Measurements from ENCODE around the gene CTBP2.

DNA sequence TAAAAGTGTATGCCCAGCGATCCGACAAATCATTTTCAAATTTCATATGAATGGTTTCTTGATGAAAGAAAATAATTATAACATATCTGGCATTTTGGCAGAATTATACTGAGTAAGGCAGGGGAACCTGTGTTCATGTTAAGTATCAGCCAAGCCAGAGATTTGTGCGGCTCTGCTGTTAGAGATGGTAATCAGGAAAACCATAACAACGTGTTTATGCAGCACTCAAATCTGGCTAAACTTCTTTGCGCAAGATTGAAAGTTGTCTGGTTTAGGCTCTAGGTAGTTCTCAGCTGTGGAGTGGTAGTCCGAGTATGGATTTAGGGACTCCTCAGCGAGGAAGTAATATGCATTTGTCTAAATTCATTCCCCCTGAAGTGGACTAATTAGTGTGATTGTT is 8.9 kb upstream of the CTBP2 start:
- TF ChIP-seq NFIC (IDR thresholded peaks at IDR 0.05) (no peak), TAF1 (IDR thresholded peaks at IDR 0.05; ENCODE audit: low read depth) (no peak), EP300 (IDR thresholded peaks at IDR 0.05; ENCODE audit: borderline replicate concordance) (no peak), YY1 (IDR thresholded peaks at IDR 0.05; ENCODE audit: low read depth) (no peak), EGR1 (IDR thresholded peaks at IDR 0.05) (no peak), CEBPB (IDR thresholded peaks at IDR 0.05) (no peak), FOXM1 (IDR thresholded peaks at IDR 0.05; ENCODE audit: borderline replicate concordance, low read depth) (no peak), RAD21 (IDR thresholded peaks at IDR 0.05; ENCODE audit: low read depth) (no peak), TEAD4 (IDR thresholded peaks at IDR 0.05) (no peak), CREB1 (IDR thresholded peaks at IDR 0.05; ENCODE audit: low read depth) (no peak), TCF12 (IDR thresholded peaks at IDR 0.05; ENCODE audit: low read depth) (no peak)
- TF ChIP-seq, protein P1, sequence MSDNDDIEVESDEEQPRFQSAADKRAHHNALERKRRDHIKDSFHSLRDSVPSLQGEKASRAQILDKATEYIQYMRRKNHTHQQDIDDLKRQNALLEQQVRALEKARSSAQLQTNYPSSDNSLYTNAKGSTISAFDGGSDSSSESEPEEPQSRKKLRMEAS (IDR thresholded peaks at IDR 0.05): no peak
- TF ChIP-seq, protein P2, sequence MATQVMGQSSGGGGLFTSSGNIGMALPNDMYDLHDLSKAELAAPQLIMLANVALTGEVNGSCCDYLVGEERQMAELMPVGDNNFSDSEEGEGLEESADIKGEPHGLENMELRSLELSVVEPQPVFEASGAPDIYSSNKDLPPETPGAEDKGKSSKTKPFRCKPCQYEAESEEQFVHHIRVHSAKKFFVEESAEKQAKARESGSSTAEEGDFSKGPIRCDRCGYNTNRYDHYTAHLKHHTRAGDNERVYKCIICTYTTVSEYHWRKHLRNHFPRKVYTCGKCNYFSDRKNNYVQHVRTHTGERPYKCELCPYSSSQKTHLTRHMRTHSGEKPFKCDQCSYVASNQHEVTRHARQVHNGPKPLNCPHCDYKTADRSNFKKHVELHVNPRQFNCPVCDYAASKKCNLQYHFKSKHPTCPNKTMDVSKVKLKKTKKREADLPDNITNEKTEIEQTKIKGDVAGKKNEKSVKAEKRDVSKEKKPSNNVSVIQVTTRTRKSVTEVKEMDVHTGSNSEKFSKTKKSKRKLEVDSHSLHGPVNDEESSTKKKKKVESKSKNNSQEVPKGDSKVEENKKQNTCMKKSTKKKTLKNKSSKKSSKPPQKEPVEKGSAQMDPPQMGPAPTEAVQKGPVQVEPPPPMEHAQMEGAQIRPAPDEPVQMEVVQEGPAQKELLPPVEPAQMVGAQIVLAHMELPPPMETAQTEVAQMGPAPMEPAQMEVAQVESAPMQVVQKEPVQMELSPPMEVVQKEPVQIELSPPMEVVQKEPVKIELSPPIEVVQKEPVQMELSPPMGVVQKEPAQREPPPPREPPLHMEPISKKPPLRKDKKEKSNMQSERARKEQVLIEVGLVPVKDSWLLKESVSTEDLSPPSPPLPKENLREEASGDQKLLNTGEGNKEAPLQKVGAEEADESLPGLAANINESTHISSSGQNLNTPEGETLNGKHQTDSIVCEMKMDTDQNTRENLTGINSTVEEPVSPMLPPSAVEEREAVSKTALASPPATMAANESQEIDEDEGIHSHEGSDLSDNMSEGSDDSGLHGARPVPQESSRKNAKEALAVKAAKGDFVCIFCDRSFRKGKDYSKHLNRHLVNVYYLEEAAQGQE (IDR thresholded peaks at IDR 0.05; ENCODE audit: low read depth): no peak
- TF ChIP-seq, protein P3, sequence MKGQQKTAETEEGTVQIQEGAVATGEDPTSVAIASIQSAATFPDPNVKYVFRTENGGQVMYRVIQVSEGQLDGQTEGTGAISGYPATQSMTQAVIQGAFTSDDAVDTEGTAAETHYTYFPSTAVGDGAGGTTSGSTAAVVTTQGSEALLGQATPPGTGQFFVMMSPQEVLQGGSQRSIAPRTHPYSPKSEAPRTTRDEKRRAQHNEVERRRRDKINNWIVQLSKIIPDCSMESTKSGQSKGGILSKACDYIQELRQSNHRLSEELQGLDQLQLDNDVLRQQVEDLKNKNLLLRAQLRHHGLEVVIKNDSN (IDR thresholded peaks at IDR 0.05): no peak

All from Ishikawa (cell line).